GM21529 (cell line): Measurements from ENCODE around the gene TMEM164.

Source experiments
- ATAC-seq: cut with Tn5 transposase; IDR thresholded peaks from one replicate; pipeline ENCODE4 v1.9.1; 2021; ENCODE audit not compliant: unreplicated experiment

The TMEM164 gene

GRCh38 chrX:110188701-110189558 is 186.0 kb downstream of the TMEM164 start:
- ATAC-seq: no peak

DNA sequence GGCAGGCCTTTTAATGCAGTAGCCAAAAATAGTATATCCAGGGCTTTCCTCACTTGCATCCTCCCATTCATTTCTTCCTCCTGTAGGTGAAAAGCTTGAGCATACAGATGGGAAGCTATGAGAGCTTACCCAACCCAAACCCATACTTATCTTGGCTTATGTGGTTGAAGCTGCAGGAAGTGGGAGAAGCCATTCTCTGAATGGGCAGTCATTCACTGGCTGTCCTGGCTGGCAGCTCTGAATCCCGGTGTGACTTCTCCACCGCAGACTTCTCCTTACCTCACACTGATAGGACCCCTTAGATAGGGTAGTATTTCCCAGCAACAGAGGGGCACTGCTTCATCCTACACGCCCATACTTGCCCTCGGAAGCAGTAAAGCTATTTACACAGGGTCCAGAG is 189.6 kb downstream of the TMEM164 start:
- no peak for ATAC-seq

- no peak for ATAC-seq
Observed at GRCh38 chrX:110194977-110195376, 192.1 kb downstream of the TMEM164 start.

DNA sequence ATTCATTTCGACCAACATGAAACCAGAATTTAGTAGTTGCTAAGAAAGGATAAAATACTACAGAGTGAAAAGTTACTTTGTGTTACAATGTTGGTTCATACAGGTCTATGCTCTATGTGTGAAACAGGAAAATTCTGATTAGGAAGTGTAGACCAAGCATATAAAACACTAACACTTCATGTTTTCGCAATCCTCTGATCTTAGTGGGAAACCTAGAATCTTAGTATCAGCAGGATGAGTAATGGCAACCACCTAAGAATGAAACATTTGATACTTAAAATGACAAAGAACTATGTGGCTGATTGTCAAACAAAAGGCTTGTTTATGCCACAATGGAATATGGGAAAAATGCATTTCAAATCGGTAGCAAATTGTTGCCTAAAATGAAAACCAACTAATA is 198.9 kb downstream of the TMEM164 start:
- ATAC-seq: no peak

- no peak for ATAC-seq
Observed at GRCh38 chrX:110204986-110205385, 202.1 kb downstream of the TMEM164 start.

DNA sequence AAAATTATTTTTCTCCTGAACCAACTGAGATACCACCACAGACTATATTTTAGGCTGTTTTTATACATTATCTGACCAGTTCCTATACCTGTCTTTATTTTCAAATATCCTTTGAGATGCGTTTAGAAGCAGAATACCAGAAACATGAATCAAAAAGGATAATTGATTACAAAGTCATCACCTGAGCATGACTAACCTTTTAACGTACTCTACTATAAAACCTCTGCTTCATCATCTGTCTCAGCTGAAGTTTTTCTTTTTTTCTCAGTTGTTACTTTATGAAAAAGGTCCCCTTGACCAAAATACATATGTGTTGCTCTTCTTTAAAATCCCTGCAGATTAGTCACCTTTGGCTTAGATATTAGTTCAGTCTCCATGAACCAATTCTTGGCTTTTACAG is 205.2 kb downstream of the TMEM164 start:
- ATAC-seq: no peak

DNA sequence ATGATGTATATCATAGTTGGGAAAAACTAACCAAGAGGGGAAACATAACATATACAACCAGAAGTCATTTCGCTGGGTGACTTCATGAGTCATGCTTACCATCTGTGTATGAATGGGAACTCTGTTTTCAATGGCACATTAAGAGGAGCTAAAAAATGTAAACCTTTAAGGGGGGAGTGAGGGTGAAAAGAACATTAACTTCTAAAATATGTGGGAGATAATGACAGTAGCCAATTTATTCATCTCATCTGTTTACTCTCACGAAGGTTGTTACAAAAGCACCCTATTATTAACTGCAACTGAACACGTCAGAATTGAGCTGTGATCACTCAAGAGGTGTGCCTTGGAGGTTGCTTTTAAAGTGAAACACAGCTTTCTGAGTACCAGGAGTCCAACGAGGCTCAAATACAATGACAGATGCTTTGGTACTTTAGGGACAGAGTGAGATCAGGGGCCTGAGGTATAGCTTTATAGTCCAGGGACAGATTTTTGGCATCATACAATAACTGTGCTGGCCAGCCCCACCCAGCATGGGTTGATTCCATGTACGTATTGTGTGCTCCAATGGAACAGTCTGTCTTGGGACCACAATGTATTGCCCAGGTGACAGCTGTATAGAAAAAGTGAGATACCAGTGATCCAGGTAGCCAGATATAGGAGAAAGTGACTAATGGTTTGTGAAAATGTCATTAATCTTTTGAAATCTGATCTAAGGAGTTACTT is 207.7 kb downstream of the TMEM164 start:
- no peak for ATAC-seq

DNA sequence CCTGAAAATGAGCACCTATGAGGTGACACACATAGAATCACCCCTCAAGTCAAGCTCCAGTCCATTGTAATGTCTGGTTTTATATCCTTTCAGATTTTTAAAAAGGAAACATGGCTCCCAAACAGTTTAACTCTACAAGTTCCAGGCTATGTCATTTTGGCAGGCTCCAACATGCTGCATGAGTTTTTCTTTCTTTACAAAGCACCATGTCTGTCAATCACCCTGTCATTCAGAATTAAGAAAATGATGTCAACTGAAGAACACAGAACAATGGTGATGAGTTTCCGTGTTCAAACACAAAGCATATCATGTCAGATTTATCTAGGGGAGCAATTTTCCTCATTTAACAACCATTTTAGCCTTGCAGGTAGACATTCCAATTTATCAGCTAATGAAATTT is 208.4 kb downstream of the TMEM164 start:
- no peak for ATAC-seq

GRCh38 chrX:110212299-110212698 is 209.4 kb downstream of the TMEM164 start:
- ATAC-seq: no peak

- ATAC-seq: no peak
Observed at GRCh38 chrX:110213183-110213582, 210.3 kb downstream of the TMEM164 start.

DNA sequence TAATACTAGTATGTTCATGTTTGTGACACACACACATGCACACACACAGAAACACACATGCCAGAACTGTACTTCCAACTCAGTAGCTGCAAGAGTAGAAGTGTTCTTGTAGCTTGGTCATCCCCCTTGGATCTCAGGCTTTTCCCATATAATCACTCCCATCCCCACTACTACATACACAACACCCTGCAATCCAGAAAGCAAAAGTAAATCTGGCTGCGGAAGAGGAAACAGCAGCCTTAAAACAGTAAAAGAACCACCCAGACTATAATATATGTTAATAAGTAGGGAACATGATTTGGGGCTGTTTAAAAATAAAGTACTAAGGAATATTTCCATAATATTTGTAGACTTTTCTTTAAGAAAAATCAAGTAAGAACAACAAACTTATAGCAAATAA is 211.8 kb downstream of the TMEM164 start:
- ATAC-seq: no peak

DNA sequence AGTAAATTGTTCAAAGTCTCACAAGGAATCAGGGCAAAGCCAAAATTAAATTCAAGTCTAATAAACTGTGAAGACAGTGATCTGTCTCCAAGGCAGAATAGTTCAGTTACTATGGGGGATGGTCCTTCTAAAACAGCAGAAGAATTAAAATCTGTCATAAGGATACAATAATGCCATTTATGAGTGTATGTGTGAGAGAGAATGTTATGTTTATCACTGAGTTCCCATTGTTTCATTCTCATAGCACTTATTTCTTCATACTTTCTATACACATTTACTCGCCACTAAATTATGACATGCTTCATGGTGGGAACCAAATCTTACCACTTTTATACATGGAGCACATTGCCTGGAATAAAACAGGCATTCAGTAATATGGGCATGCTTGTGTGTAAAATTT is 212.5 kb downstream of the TMEM164 start:
- no peak for ATAC-seq

- ATAC-seq: no peak
Observed at GRCh38 chrX:110216027-110216426, 213.1 kb downstream of the TMEM164 start.

DNA sequence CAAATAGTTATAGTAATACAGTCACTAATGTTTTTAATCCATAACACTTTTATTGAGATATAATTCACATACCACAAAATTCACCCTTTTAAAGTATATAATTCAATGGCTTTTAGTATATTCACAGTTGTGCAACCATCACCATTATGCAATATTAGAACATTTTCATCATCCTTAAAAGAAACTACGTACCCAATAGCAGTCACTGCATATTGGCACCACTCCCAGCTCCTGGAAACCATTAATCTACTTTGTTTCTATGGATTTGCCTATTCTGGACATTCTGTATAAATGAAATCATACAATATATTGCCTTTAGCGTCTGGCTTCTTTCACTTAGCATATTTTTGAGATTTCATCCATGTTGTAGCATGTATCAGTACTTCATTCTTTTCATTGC is 215.7 kb downstream of the TMEM164 start:
- ATAC-seq: no peak

DNA sequence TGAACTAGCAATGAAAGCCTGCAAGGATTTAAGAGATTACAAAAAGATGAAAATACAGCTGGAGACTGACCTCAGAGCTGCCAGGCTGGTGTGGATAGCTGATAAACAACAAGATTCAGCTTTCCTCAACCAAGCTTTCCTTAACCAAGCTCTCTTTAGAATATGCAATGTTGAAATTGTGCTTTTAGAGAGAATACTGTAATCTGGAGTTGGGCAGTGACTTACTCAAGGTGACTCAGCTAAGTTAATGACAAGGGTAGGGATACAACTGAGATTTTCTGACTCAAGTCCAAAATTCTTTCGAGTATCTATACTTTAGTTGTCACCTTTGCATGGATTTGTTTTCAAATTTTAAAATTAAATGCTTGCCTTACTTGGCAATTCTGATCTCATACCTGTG is 217.0 kb downstream of the TMEM164 start:
- no peak for ATAC-seq

- ATAC-seq: no peak
Observed at GRCh38 chrX:110222497-110223257, 219.8 kb downstream of the TMEM164 start.

DNA sequence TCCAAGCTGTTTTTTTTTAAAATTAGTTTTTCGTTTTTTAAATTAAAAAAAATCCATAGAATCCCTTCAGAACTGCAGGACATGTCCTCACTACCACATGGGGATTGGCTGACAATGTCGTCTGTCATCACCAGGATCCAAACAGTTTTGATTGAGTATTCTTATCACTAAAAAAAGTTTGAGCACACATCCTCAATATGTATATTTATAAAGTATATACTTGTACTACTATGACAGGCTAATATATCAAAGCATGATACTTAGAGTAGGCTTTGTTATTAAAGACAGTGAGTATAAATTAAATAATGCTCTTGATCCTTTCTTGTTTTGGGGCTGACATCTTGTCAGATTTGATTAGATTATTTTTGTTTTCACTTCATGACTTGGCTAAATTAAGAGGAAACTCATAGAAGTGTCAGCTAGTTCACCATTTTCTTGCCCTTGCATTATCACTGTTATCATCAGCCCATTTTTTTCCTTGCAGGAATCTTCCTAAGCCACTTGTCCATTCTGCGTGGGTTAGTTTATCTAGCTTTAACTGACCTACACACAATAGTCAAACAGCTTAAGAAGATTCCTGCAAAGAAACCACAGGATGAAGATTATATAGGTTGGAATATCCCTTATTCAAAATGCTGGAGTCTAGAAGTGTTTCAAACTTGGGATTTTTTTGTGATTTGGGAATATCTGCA is 222.2 kb downstream of the TMEM164 start:
- no peak for ATAC-seq

DNA sequence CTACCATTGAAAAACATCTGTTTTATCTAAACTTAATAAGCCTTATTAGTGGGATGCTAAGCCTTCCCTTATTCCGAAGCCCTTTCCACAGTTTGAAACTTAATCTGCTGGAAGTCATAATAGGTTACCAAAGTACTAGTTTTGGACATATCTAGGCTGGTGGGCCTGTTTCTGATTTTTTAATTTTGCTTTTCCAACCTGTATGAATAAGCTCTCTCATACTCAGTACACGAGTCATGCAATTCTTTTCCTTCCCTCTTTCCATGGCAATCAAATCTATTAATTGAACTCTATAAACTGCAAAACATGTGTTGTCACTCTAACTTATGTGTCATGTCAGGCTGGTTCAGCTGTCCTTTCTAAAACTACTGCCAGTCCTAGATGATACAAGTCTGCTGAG is 224.0 kb downstream of the TMEM164 start:
- ATAC-seq: no peak
